AG09309 (cell line): ENCODE data around the gene ANO9.
A peak's percentile ranks its signal among the peaks of the same experiment; 100 is the strongest.

Experiments
- DNase-seq: peaks from one replicate; pipeline ENCODE4 v3.0.0-alpha.2; 2010; ENCODE audit warnings: low read depth
- H3K4me3 ChIP-seq: 2 replicates; pipeline ENCODE4 v1.5.1; 2011; ENCODE audit warnings: mild to moderate bottlenecking, low read depth, low read length, moderate library complexity; ENCODE audit not compliant: control insufficient read depth
- CTCF ChIP-seq: IDR thresholded peaks from 2 replicates; pipeline ENCODE4 v1.5.1; 2011; ENCODE audit warnings: mild to moderate bottlenecking, low read depth, low read length, inconsistent platforms; ENCODE audit not compliant: insufficient read depth, control insufficient read depth; ENCODE audit errors: missing control alignments

ANO9 gene

GRCh38 chr11:409600-410483 is 32.0 kb downstream of the ANO9 start:
- no peak for DNase-seq
- TF ChIP-seq CTCF = peak; percentile 28
- H3K4me3 ChIP-seq = no peak overlapping the region

GRCh38 chr11:409008-409599 is 32.7 kb downstream of the ANO9 start:
- no peak overlapping the region for H3K4me3 ChIP-seq
- DNase-seq = no peak
- no peak for TF ChIP-seq CTCF

- no peak for TF ChIP-seq CTCF
- no peak overlapping the region for H3K4me3 ChIP-seq
- DNase-seq = no peak
Observed at GRCh38 chr11:408154-409007, 33.4 kb downstream of the ANO9 start.

- TF ChIP-seq CTCF = no peak
- H3K4me3 ChIP-seq = no peak overlapping the region
- DNase-seq = no peak
Observed at GRCh38 chr11:407651-408123, 34.1 kb downstream of the ANO9 start.

GRCh38 chr11:406796-407650 is 34.8 kb downstream of the ANO9 start:
- DNase-seq = no peak
- peak overlapping the region; percentile 49 for H3K4me3 ChIP-seq
- TF ChIP-seq CTCF = no peak
